ENCODE results near the gene WIPF1. TPM values are rescaled to one million over a fixed set of nuclear protein-coding genes. Genes with fewer than 3 reads are reported as not detected.

WIPF1 gene
- polyA plus RNA-seq, 2 of the 4 experiments (the other 2 are of a cell fraction) = 16.4 to 20.1 TPM

- TF ChIP-seq HMGXB4 (CRISPR knock-in tag; IDR thresholded peaks at IDR 0.05; ENCODE audit: borderline replicate concordance) (no peak), TP53 (CRISPR knock-in tag; IDR thresholded peaks at IDR 0.05) (no peak), SMC3 (IDR thresholded peaks at IDR 0.05) (no peak), HDAC2 (IDR thresholded peaks at IDR 0.05) (no peak)
These were observed 1.8 kb upstream of the WIPF1 start (continued) for GRCh38 chr2:174599310-174599921.

GRCh38 chr2:174597009-174597344 is 627 bp downstream of the WIPF1 start:
- Histone ChIP-seq H3K4me3 (no peak overlapping the region), H3K4me1 (peaks cover 13% of the 10 kb centered on the region; the same call in 1 of the 3 replicates), H3K9me3 (no peaks in the 10 kb centered on the region), H3K4me2 (no peak overlapping the region), H3K27ac (no peak overlapping the region)
- FAIRE-seq (no peak), DNase-seq (ENCODE audit: low read depth in 1 of 2, low spot score in 1 of 2) (no peak), ATAC-seq (no peak)
- POLR2A ChIA-PET = no interaction called here
- TF ChIP-seq, protein P1, sequence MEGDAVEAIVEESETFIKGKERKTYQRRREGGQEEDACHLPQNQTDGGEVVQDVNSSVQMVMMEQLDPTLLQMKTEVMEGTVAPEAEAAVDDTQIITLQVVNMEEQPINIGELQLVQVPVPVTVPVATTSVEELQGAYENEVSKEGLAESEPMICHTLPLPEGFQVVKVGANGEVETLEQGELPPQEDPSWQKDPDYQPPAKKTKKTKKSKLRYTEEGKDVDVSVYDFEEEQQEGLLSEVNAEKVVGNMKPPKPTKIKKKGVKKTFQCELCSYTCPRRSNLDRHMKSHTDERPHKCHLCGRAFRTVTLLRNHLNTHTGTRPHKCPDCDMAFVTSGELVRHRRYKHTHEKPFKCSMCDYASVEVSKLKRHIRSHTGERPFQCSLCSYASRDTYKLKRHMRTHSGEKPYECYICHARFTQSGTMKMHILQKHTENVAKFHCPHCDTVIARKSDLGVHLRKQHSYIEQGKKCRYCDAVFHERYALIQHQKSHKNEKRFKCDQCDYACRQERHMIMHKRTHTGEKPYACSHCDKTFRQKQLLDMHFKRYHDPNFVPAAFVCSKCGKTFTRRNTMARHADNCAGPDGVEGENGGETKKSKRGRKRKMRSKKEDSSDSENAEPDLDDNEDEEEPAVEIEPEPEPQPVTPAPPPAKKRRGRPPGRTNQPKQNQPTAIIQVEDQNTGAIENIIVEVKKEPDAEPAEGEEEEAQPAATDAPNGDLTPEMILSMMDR (IDR thresholded peaks at IDR 0.05) = no peak
- no peak for TF ChIP-seq ELK1 (IDR thresholded peaks at IDR 0.05; ENCODE audit: low read depth, low read length)
- no peak for TF ChIP-seq GATA3 (IDR thresholded peaks at IDR 0.05; ENCODE audit: borderline replicate concordance)
- TF ChIP-seq CHD4 (IDR thresholded peaks at IDR 0.05; ENCODE audit: borderline replicate concordance) = no peak
- no peak for TF ChIP-seq HEYL (CRISPR knock-in tag; IDR thresholded peaks at IDR 0.05)
- TF ChIP-seq FOXS1 (CRISPR knock-in tag; IDR thresholded peaks at IDR 0.05) = no peak
- TF ChIP-seq KDM5A (IDR thresholded peaks at IDR 0.05) = no peak
- TF ChIP-seq, protein P2, sequence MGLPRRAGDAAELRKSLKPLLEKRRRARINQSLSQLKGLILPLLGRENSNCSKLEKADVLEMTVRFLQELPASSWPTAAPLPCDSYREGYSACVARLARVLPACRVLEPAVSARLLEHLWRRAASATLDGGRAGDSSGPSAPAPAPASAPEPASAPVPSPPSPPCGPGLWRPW (IDR thresholded peaks at IDR 0.05) = no peak
- TF ChIP-seq BCL3 (IDR thresholded peaks at IDR 0.05) = no peak
- no peak for TF ChIP-seq MYC (IDR thresholded peaks at IDR 0.05; ENCODE audit: borderline replicate concordance, low read length)
- TF ChIP-seq ZSCAN20 (CRISPR knock-in tag; IDR thresholded peaks at IDR 0.05) = no peak
- TF ChIP-seq, protein P3, sequence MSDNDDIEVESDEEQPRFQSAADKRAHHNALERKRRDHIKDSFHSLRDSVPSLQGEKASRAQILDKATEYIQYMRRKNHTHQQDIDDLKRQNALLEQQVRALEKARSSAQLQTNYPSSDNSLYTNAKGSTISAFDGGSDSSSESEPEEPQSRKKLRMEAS (IDR thresholded peaks at IDR 0.05) = no peak
- TF ChIP-seq EHF (CRISPR knock-in tag; IDR thresholded peaks at IDR 0.05) = no peak
- TF ChIP-seq FOSB (CRISPR knock-in tag; IDR thresholded peaks at IDR 0.05) = no peak
- no peak for TF ChIP-seq NFE2L2 (conservative IDR thresholded peaks at IDR 0.05; ENCODE audit: low read length)
- WGBS (ENCODE audit: missing lambda C conversion rate) = 77% methylated on average over 4 of the region's 4 CpGs
- CTCF ChIA-PET = interaction anchor here (0.9 to 1.8 kb wide), 4 partner anchors 16 to 134 kb away, joined by 3 to 12 read pairs (median 3); no protein-coding TSS in a partner anchor

Data from A549 (cell line).